ENCODE results near the gene DAAM1. TPM values are rescaled to one million over a fixed set of nuclear protein-coding genes. Genes with fewer than 3 reads are reported as not detected.

DAAM1 gene
- polyA plus RNA-seq, 2 of the 4 experiments (the other 2 are of a cell fraction): 6.8 to 10.8 TPM

DNA sequence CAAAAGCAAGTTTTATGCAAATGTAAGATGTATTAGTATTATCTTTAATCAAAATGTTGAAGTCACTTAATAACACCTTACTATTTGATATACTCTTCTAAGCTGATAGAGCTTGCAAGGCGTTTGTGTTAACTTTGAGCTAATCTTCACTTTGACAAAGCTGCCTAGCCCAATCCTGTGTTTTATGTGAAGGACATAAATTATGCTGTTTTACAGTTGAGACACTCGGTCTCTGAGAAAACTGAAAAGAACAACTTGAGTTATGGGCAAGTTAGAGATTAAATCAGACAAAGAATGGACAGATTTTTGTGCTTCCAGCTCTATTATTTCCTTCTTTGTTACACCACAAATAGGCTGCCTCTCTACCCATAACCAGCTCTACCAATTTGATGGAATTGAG, 42.0 kb upstream of the DAAM1 start:
- Histone ChIP-seq H3K27ac (no peak overlapping the region), H3K4me3 (no peak overlapping the region), H3K4me2 (no peak overlapping the region), H3K9me3 (no peaks in the 10 kb centered on the region), H3K4me1 (no peaks in the 10 kb centered on the region)
- ATAC-seq (no peak), DNase-seq (ENCODE audit: low read depth in 1 of 2, low spot score in 1 of 2) (no peak), FAIRE-seq (no peak)
- CTCF ChIA-PET: no interaction called here
- TF ChIP-seq EHF (CRISPR knock-in tag; IDR thresholded peaks at IDR 0.05) (no peak), FOSB (CRISPR knock-in tag; IDR thresholded peaks at IDR 0.05) (no peak), ZSCAN20 (CRISPR knock-in tag; IDR thresholded peaks at IDR 0.05) (no peak), NR3C1 (IDR thresholded peaks at IDR 0.05) (no peak), CTCF (IDR thresholded peaks at IDR 0.05) (no peak), EHMT2 (IDR thresholded peaks at IDR 0.05; ENCODE audit: low read depth) (no peak), GATA3 (IDR thresholded peaks at IDR 0.05; ENCODE audit: borderline replicate concordance) (no peak), ATOH8 (CRISPR knock-in tag; IDR thresholded peaks at IDR 0.05; ENCODE audit: low read depth) (no peak), CHD4 (IDR thresholded peaks at IDR 0.05; ENCODE audit: borderline replicate concordance) (no peak), CHD2 (IDR thresholded peaks at IDR 0.05; ENCODE audit: low read length, partially characterized antibody) (no peak), ZC3H11A (IDR thresholded peaks at IDR 0.05) (no peak), RARB (CRISPR knock-in tag; IDR thresholded peaks at IDR 0.05) (no peak), POLR2AphosphoS2 (conservative IDR thresholded peaks at IDR 0.05; ENCODE audit: low read length) (no peak), MAZ (IDR thresholded peaks at IDR 0.05; ENCODE audit: borderline replicate concordance, low read depth, low read length) (no peak), SREBF2 (IDR thresholded peaks at IDR 0.05) (no peak), HMGXB4 (CRISPR knock-in tag; IDR thresholded peaks at IDR 0.05; ENCODE audit: borderline replicate concordance) (no peak), ZFP36 (IDR thresholded peaks at IDR 0.05; ENCODE audit: borderline replicate concordance, partially characterized antibody) (no peak)
- TF ChIP-seq, protein P1, sequence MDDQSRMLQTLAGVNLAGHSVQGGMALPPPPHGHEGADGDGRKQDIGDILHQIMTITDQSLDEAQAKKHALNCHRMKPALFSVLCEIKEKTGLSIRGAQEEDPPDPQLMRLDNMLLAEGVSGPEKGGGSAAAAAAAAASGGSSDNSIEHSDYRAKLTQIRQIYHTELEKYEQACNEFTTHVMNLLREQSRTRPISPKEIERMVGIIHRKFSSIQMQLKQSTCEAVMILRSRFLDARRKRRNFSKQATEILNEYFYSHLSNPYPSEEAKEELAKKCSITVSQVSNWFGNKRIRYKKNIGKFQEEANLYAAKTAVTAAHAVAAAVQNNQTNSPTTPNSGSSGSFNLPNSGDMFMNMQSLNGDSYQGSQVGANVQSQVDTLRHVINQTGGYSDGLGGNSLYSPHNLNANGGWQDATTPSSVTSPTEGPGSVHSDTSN (IDR thresholded peaks at IDR 0.05): no peak
- TF ChIP-seq, protein P2, sequence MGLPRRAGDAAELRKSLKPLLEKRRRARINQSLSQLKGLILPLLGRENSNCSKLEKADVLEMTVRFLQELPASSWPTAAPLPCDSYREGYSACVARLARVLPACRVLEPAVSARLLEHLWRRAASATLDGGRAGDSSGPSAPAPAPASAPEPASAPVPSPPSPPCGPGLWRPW (IDR thresholded peaks at IDR 0.05): no peak
- TF ChIP-seq, protein P3, sequence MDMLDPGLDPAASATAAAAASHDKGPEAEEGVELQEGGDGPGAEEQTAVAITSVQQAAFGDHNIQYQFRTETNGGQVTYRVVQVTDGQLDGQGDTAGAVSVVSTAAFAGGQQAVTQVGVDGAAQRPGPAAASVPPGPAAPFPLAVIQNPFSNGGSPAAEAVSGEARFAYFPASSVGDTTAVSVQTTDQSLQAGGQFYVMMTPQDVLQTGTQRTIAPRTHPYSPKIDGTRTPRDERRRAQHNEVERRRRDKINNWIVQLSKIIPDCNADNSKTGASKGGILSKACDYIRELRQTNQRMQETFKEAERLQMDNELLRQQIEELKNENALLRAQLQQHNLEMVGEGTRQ (IDR thresholded peaks at IDR 0.05): no peak
- WGBS (ENCODE audit: missing lambda C conversion rate): 42% methylated on average over 2 of the region's 2 CpGs
- POLR2A ChIA-PET: no interaction called here

GRCh38 chr14:59147007-59147406, 41.5 kb upstream of the DAAM1 start:
- Histone ChIP-seq H3K4me1 (no peaks in the 10 kb centered on the region), H3K27ac (no peak overlapping the region), H3K9me3 (no peaks in the 10 kb centered on the region), H3K4me3 (no peak overlapping the region), H3K4me2 (no peak overlapping the region)
- no peak for DNase-seq (ENCODE audit: low read depth in 1 of 2, low spot score in 1 of 2)
- WGBS (ENCODE audit: missing lambda C conversion rate): 42% methylated on average over 1 of the region's 1 CpG
- ChIA-PET POLR2A (no interaction called here), CTCF (no interaction called here)
- no peak for TF ChIP-seq MAX (IDR thresholded peaks at IDR 0.05)
- TF ChIP-seq ZFP36 (IDR thresholded peaks at IDR 0.05; ENCODE audit: borderline replicate concordance, partially characterized antibody): no peak
- TF ChIP-seq EP300 (IDR thresholded peaks at IDR 0.05): no peak
- no peak for TF ChIP-seq RAD21 (conservative IDR thresholded peaks at IDR 0.05 in 1 of 2, IDR thresholded peaks at IDR 0.05 in 1 of 2)
- TF ChIP-seq CHD4 (IDR thresholded peaks at IDR 0.05; ENCODE audit: borderline replicate concordance): no peak
- no peak for TF ChIP-seq ZC3H11A (IDR thresholded peaks at IDR 0.05)
- TF ChIP-seq GATA3 (IDR thresholded peaks at IDR 0.05; ENCODE audit: borderline replicate concordance): no peak
- TF ChIP-seq FOSB (CRISPR knock-in tag; IDR thresholded peaks at IDR 0.05): no peak
- no peak for ATAC-seq
- FAIRE-seq: no peak

Measured in A549 (cell line).